Trophoblast cell (in vitro differentiated cells and primary cell): ENCODE data around the gene GABRR2.

Experiments used
- DNase-seq, 2 donors: peaks; one replicate each; pipeline ENCODE4 v3.0.0-alpha.2; 2016
- H2AFZ ChIP-seq: 2 replicates; pipeline ENCODE4 v1.6.1; 2013; ENCODE audit warnings: low read length, moderate library complexity, mild to moderate bottlenecking; ENCODE audit not compliant: insufficient read depth, poor library complexity
- H2AK5ac ChIP-seq: 2 replicates; pipeline ENCODE4 v1.6.1; 2013; ENCODE audit warnings: mild to moderate bottlenecking, low read length
- H2BK120ac ChIP-seq: 2 replicates; pipeline ENCODE4 v1.6.1; 2013; ENCODE audit warnings: low read length, mild to moderate bottlenecking, moderate library complexity; ENCODE audit not compliant: insufficient read depth, poor library complexity
- H2BK12ac ChIP-seq: 2 replicates; pipeline ENCODE4 v1.6.1; 2013; ENCODE audit warnings: mild to moderate bottlenecking, low read length, moderate library complexity
- H2BK5ac ChIP-seq: 2 replicates; pipeline ENCODE4 v1.6.1; 2013; ENCODE audit warnings: low read length, low read depth, moderate library complexity, mild to moderate bottlenecking; ENCODE audit not compliant: poor library complexity
- H3K14ac ChIP-seq: 2 replicates; pipeline ENCODE4 v1.6.1; 2013; ENCODE audit warnings: mild to moderate bottlenecking, low read length
- H3K18ac ChIP-seq: 2 replicates; pipeline ENCODE4 v1.6.1; 2013; ENCODE audit warnings: mild to moderate bottlenecking, low read length
- H3K23ac ChIP-seq: 2 replicates; pipeline ENCODE4 v1.6.1; 2013; ENCODE audit warnings: low read length
- H3K27ac ChIP-seq: 2 replicates; pipeline ENCODE4 v1.5.1; 2013; ENCODE audit warnings: low read depth, mild to moderate bottlenecking, inconsistent platforms, low read length, moderate library complexity
- H3K27me3 ChIP-seq: 2 replicates; pipeline ENCODE4 v1.6.1; 2013; ENCODE audit warnings: inconsistent platforms, mild to moderate bottlenecking, low read length, moderate library complexity; ENCODE audit not compliant: insufficient read depth
- H3K36me3 ChIP-seq, 2 experiments: 1 replicate in 1 of 2; 2 replicates in 1 of 2; pipeline ENCODE4 v1.6.1; 2013; ENCODE audit warnings: low read length in 2 of 2, mild to moderate bottlenecking in 2 of 2, moderate library complexity in 1 of 2; ENCODE audit not compliant: insufficient read depth in 2 of 2, control insufficient read depth in 1 of 2
- H3K4ac ChIP-seq: 2 replicates; pipeline ENCODE4 v1.6.1; 2013; ENCODE audit warnings: low read depth, mild to moderate bottlenecking, low read length, moderate library complexity
- H3K4me1 ChIP-seq, 2 experiments: 1 replicate in 1 of 2; 2 replicates in 1 of 2; pipeline ENCODE4 v1.6.1; 2013; ENCODE audit warnings: low read length in 2 of 2, mild to moderate bottlenecking in 2 of 2, moderate library complexity in 1 of 2; ENCODE audit not compliant: insufficient read depth in 2 of 2, control insufficient read depth in 1 of 2
- H3K4me2 ChIP-seq: 2 replicates; pipeline ENCODE4 v1.6.1; 2013; ENCODE audit warnings: inconsistent platforms, mild to moderate bottlenecking, low read length, moderate library complexity
- H3K4me3 ChIP-seq: 2 replicates; pipeline ENCODE4 v1.5.1; 2013; ENCODE audit warnings: mild to moderate bottlenecking, low read depth, low read length, inconsistent platforms
- H3K79me1 ChIP-seq: one replicate; pipeline ENCODE4 v1.6.1; 2013; ENCODE audit warnings: low read length
- H3K79me2 ChIP-seq: 2 replicates; pipeline ENCODE4 v1.6.1; 2013; ENCODE audit warnings: low read length, mild to moderate bottlenecking; ENCODE audit not compliant: control insufficient read depth, insufficient read depth, poor library complexity
- H3K9ac ChIP-seq: 2 replicates; pipeline ENCODE4 v1.6.1; 2013; ENCODE audit warnings: mild to moderate bottlenecking, low read length
- H3K9me3 ChIP-seq: 2 replicates; pipeline ENCODE4 v1.6.1; 2013; ENCODE audit warnings: low read depth, mild to moderate bottlenecking, control low read depth, inconsistent platforms, low read length; ENCODE audit not compliant: insufficient read depth
- H4K12ac ChIP-seq: 2 replicates; pipeline ENCODE4 v1.6.1; 2013; ENCODE audit warnings: low read depth, mild to moderate bottlenecking, low read length, moderate library complexity
- H4K8ac ChIP-seq: 2 replicates; pipeline ENCODE4 v1.6.1; 2013; ENCODE audit warnings: low read depth, mild to moderate bottlenecking, low read length, moderate library complexity
- H4K91ac ChIP-seq: one replicate; pipeline ENCODE4 v1.6.1; 2013; ENCODE audit warnings: low read depth, mild to moderate bottlenecking, low read length, moderate library complexity
- WGBS: extraction: QIAGEN DNeasy Blood & Tissue Kit; methylation state at CpG from one replicate; pipeline ENCODE4 v1.1.7; 2013; ENCODE audit warnings: missing lambda C conversion rate; ENCODE audit not compliant: insufficient read length, insufficient coverage; ENCODE audit errors: extremely low coverage; 5-methylcytosine and 5-hydroxymethylcytosine counted together

GABRR2 gene

DNA sequence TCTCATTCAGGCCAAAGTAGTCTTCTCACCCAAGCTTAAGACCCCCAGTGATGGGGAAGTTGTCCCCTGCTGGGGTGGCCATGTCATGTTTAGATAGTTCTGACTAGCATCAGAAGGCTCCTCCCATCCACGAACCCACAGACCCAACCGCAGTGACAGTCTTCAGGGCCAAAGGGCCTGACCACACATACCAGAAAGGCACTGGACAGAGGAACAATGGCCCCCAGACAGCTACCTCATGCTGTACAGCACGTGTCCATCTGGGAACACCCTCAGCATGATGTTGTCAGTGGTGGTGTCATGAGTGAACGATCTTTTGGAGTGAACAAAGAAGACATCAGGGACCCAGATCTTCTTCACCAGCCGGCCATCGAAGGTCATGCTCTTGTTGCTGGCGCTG lies 46.3 kb downstream of the GABRR2 start:
- Histone ChIP-seq H3K27ac (no peak overlapping the region), H3K36me3 (no peaks in the 10 kb centered on the region), H2BK5ac (no peak overlapping the region), H2BK12ac (no peak overlapping the region), H3K9me3 (no peaks in the 10 kb centered on the region), H3K23ac (no peak overlapping the region), H2AK5ac (no peak overlapping the region), H3K14ac (no peak overlapping the region), H4K8ac (no peak overlapping the region), H3K79me1 (no peaks in the 10 kb centered on the region), H3K18ac (no peak overlapping the region), H3K4me1 (no peaks in the 10 kb centered on the region), H3K4me3 (no peak overlapping the region), H3K4me2 (no peak overlapping the region), H3K79me2 (no peaks in the 10 kb centered on the region), H4K12ac (no peak overlapping the region), H2BK120ac (no peak overlapping the region), H3K9ac (no peak overlapping the region), H4K91ac (no peak overlapping the region), H3K27me3 (no peaks in the 10 kb centered on the region), H3K4ac (no peak overlapping the region), H2AFZ (no peak overlapping the region)
- WGBS: no CpG with 5 or more reads among the region's 7 CpGs
- no peak for DNase-seq

- H3K14ac ChIP-seq: no peak overlapping the region
- no CpG with 5 or more reads among the region's 4 CpGs for WGBS
- no peak overlapping the region for H2AK5ac ChIP-seq
- H3K27ac ChIP-seq: no peak overlapping the region
- no peak overlapping the region for H3K23ac ChIP-seq
- DNase-seq: no peak
- H3K4me3 ChIP-seq: no peak overlapping the region
- H3K9me3 ChIP-seq: no peaks in the 10 kb centered on the region
- no peaks in the 10 kb centered on the region for H3K79me2 ChIP-seq
- H2AFZ ChIP-seq: no peak overlapping the region
- H3K79me1 ChIP-seq: no peaks in the 10 kb centered on the region
- H2BK120ac ChIP-seq: no peak overlapping the region
- no peak overlapping the region for H2BK5ac ChIP-seq
- no peak overlapping the region for H4K12ac ChIP-seq
- no peak overlapping the region for H4K8ac ChIP-seq
- no peaks in the 10 kb centered on the region for H3K27me3 ChIP-seq
- H3K36me3 ChIP-seq: no peaks in the 10 kb centered on the region
- H3K4me2 ChIP-seq: no peak overlapping the region
- no peaks in the 10 kb centered on the region for H3K4me1 ChIP-seq
- no peak overlapping the region for H3K9ac ChIP-seq
- H3K4ac ChIP-seq: no peak overlapping the region
- H3K18ac ChIP-seq: no peak overlapping the region
- H4K91ac ChIP-seq: no peak overlapping the region
- H2BK12ac ChIP-seq: no peak overlapping the region
Observed at GRCh38 chr6:89267918-89268317, 47.2 kb downstream of the GABRR2 start.

- H2BK12ac ChIP-seq: no peak overlapping the region
- no peak overlapping the region for H3K14ac ChIP-seq
- H3K79me1 ChIP-seq: no peaks in the 10 kb centered on the region
- no peak overlapping the region for H2AFZ ChIP-seq
- no peak overlapping the region for H3K4me3 ChIP-seq
- no CpG with 5 or more reads among the region's 20 CpGs for WGBS
- no peak overlapping the region for H3K23ac ChIP-seq
- no peaks in the 10 kb centered on the region for H3K4me1 ChIP-seq
- no peak overlapping the region for H4K12ac ChIP-seq
- H2BK5ac ChIP-seq: no peak overlapping the region
- no peak overlapping the region for H2BK120ac ChIP-seq
- H3K36me3 ChIP-seq: no peaks in the 10 kb centered on the region
- no peaks in the 10 kb centered on the region for H3K9me3 ChIP-seq
- no peak overlapping the region for H3K4ac ChIP-seq
- no peak overlapping the region for H3K4me2 ChIP-seq
- H3K79me2 ChIP-seq: no peaks in the 10 kb centered on the region
- no peak overlapping the region for H2AK5ac ChIP-seq
- no peak for DNase-seq
- H4K8ac ChIP-seq: no peak overlapping the region
- H3K18ac ChIP-seq: no peak overlapping the region
- no peaks in the 10 kb centered on the region for H3K27me3 ChIP-seq
- H3K9ac ChIP-seq: no peak overlapping the region
- no peak overlapping the region for H3K27ac ChIP-seq
- H4K91ac ChIP-seq: no peak overlapping the region
Observed at GRCh38 chr6:89264296-89264695, 50.8 kb downstream of the GABRR2 start.

- H3K23ac ChIP-seq: no peak overlapping the region
- no peak overlapping the region for H3K27ac ChIP-seq
- no peak overlapping the region for H4K8ac ChIP-seq
- H2BK120ac ChIP-seq: no peak overlapping the region
- no peak overlapping the region for H3K18ac ChIP-seq
- no peak overlapping the region for H3K14ac ChIP-seq
- H2AFZ ChIP-seq: no peak overlapping the region
- no peak for DNase-seq
- no peak overlapping the region for H4K91ac ChIP-seq
- H3K27me3 ChIP-seq: no peaks in the 10 kb centered on the region
- H3K9me3 ChIP-seq: peaks cover 2% of the 10 kb centered on the region
- H3K36me3 ChIP-seq: no peaks in the 10 kb centered on the region
- no peaks in the 10 kb centered on the region for H3K4me1 ChIP-seq
- H3K79me1 ChIP-seq: no peaks in the 10 kb centered on the region
- no peak overlapping the region for H3K9ac ChIP-seq
- WGBS: no CpG with 5 or more reads among the region's 5 CpGs
- H3K4ac ChIP-seq: no peak overlapping the region
- H2AK5ac ChIP-seq: no peak overlapping the region
- H3K4me2 ChIP-seq: no peak overlapping the region
- no peak overlapping the region for H4K12ac ChIP-seq
- H3K79me2 ChIP-seq: no peaks in the 10 kb centered on the region
- no peak overlapping the region for H2BK12ac ChIP-seq
- no peak overlapping the region for H2BK5ac ChIP-seq
- no peak overlapping the region for H3K4me3 ChIP-seq
Observed at GRCh38 chr6:89260832-89261231, 54.3 kb downstream of the GABRR2 start.
